ENCODE measurements around the gene RANBP10.

GRCh38 chr16:67764158-67764667 lies 42.1 kb downstream of the RANBP10 start:
- TF ChIP-seq CTCF (IDR thresholded peaks at IDR 0.05), result no peak
- no peak for TF ChIP-seq EP300 (IDR thresholded peaks at IDR 0.05)
- no peak for TF ChIP-seq POLR2AphosphoS5 (IDR thresholded peaks at IDR 0.05)
- no peak for TF ChIP-seq POLR2A (IDR thresholded peaks at IDR 0.05)
